AG08395 (cell line): ENCODE data around the gene FAM20A.
"Not testable (repeated sequence)": the region's sequence is repeated elsewhere in the genome, so short reads cannot be mapped to it uniquely, and the experiment has no call there.

Experiments
- DNase-seq: peaks from one replicate; pipeline ENCODE4 v3.0.0; 2012; ENCODE audit warnings: mixed read lengths, low spot score

FAM20A gene

GRCh38 chr17:68588362-68588761 is 12.8 kb downstream of the FAM20A start:
- no peak for DNase-seq

DNA sequence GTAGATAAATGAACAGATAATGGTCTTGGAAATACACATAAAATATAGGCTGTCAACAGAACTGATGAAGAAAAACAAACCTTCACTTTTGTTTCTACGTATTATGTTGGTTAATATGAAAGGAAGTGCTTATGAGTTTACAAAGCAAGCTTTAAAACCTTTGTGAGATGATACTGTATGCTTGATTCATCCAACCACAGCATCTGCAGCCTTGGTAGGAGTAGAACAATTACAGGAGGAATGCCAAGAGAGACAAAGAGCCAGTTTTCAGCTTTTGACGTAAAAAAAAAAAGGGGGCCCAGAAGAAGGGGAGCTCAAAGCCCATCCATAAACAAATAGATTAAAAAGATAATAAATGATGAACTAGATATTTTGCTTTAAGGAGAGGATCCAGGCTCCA is 13.3 kb downstream of the FAM20A start:
- no peak for DNase-seq

DNA sequence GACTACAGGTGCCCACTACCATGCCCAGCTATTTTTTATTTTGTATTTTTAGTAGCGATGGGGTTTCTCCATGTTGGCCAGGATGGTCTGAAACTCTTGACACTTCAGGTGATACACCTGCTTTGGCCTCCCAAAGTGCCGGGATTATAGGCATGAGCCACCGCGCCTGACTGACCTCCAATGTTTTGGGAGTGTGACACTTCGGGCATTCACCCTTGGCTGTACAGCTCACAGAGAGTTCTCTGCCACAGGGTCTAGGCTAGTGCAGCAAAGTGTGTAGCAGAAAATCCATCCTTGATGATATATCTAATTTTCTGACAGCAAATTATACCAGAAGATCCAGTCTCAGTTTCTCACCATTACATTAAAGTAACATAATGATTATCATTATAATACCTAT is 14.1 kb downstream of the FAM20A start:
- no peak for DNase-seq

- no peak for DNase-seq
These were observed 15.5 kb downstream of the FAM20A start for GRCh38 chr17:68585643-68586042.

GRCh38 chr17:68584581-68585303 is 16.4 kb downstream of the FAM20A start:
- DNase-seq: no peak

- DNase-seq: not testable (repeated sequence)
These were observed 18.3 kb downstream of the FAM20A start for GRCh38 chr17:68582867-68583266.

DNA sequence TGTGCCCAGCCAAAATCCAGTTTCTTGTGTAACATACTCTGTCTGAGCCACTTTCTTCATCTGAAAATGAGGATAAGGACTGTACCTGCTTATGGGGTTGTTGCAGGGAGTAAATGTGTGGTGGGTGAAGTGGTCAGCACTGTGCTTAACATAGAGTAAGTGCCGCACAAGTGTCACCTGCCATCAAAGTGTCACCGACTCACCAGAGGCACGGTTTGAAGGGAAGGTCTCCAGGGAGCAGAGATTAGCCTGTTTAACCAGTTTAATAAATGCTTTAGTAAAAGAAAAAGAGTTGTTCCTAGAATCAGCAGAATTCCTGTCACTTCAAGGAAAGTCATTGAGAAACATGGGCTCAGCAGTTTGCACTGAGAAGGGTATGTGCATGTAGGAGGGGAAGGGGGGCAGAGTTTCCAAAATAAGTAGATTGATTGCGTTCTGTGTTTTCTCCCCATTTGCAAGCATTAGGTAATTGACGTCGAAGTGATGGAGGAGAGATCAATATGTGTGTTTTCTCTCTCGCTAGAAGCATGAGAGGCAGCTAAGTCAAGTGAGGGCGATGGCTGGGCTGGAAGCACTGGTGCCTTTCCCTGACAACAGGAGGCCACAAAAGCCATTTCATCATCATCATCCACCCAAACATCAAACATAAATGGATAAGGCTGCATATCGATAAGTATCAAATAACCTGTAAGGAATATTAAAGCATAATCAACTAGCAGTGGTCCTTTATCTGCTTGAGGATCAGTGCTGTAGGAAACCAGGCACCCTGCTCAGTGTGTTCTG is 19.1 kb downstream of the FAM20A start:
- DNase-seq: no peak

GRCh38 chr17:68580236-68580770 is 20.9 kb downstream of the FAM20A start:
- DNase-seq: peak; percentile 84

DNA sequence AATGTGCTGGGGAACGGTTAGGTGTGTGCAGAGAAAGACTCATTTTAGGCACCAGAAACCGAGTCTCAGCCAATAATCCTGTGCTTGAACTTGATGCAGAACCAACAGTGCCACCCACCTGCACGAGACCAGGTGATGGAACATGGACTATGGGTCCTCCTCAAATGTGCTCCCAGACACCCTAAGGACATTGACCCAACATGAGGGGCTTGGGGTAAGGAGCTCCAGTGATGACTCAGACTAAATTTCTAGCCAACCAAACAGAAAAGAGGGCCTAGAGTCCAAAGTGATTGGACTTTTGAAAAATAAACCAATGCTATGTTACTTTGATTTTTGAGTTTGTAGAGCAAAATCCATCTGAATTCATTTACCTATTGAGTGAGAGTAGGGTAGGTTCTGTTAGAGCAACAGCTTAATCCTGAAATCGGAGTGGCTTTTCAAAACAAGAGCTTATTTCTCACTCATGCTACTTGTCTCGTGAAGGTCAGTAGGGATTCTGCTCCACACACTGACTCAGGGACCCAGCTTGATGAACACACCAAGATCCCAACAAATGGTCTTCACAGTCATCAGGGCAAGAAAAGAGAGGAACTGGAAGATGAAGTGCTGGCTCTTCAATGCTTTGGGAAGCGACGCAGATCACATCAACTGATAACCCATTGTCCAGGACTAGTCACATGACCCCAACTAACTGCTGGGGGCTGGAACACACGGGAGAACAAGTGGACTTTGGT is 21.8 kb downstream of the FAM20A start:
- DNase-seq: no peak

- DNase-seq: no peak
These were observed 22.9 kb downstream of the FAM20A start for GRCh38 chr17:68578236-68578635.

- no peak for DNase-seq
These were observed 23.7 kb downstream of the FAM20A start for GRCh38 chr17:68577497-68577821.

DNA sequence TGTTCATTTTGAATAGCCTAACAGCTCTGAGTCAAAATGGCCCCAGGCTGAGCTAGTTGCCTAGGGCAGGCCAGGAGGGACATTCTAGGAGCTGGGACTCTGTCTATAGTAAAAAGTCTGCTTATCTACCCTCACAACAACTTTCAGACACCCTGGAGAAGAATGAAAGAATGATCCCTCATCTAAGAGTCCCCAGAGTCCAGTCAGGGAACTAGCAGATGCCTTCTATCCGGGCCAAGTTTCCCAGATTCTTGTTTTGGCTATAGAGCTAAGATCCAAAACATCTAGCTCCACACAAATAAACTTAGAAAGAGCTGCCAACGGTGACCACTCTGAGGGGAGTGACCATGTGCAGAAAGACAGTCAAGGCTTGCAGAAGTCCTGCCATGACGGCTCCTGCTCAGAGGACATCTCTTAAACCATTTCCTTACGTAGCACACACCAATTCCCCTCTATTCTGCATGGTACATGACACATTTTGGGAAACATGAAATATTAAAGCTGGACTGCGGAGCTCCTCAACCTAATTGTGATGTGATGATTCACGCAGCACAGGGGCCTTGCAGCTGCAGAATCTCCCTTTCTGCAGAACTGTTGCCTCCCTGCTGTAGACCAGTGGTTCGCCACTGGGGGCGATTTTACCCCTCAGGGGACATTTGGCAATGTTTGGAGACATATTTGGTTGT is 24.2 kb downstream of the FAM20A start:
- DNase-seq: peak; percentile 85

GRCh38 chr17:68576137-68576536 is 25.0 kb downstream of the FAM20A start:
- DNase-seq: no peak

- DNase-seq: no peak
These were observed 27.8 kb downstream of the FAM20A start for GRCh38 chr17:68573338-68573737.

DNA sequence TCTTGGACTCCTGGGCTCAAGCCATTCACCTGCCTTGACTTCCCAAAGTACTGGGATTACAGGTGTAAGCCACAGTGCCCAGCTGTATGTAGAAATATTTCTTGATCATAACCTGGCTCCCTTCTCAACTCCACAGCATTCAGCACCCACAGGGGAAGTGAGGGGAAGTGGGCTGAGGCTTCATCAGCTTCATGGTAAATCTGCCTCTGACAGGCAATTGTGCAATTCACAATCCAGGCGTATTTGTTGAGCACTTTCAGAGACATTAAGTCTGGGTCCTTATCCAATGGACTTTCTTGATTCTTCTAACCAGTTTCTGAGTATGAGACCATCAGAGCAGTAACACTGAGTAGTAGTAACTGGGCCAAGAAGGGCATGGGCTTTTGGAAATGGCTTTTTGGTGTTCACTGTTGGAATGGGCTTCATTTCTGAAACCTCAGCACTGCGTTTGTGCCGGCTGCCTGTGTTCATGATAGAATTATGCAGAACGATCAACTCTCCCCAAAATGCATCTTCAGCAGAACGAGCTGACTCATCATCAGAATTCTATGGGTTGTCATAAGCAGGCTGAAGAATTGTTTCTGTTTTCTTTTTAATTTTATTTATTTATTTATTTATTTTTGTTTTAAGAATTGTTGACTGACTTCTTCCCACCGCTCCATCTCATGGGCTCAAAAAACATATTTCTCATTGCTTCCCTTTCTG is 28.9 kb downstream of the FAM20A start:
- no peak for DNase-seq

- no peak for DNase-seq
These were observed 30.6 kb downstream of the FAM20A start for GRCh38 chr17:68570526-68570925.

GRCh38 chr17:68569346-68569745 is 31.8 kb downstream of the FAM20A start:
- no peak for DNase-seq

- no peak for DNase-seq
These were observed 32.6 kb downstream of the FAM20A start for GRCh38 chr17:68568581-68568980.

GRCh38 chr17:68567581-68567980 is 33.6 kb downstream of the FAM20A start:
- no peak for DNase-seq

GRCh38 chr17:68567035-68567434 is 34.1 kb downstream of the FAM20A start:
- no peak for DNase-seq

- no peak for DNase-seq
These were observed 34.8 kb downstream of the FAM20A start for GRCh38 chr17:68566442-68566738.
